Fibroblast of villous mesenchyme (primary cell): Measurements from ENCODE around the gene KCNK10. TPM values are rescaled to one million over a fixed set of nuclear protein-coding genes. Genes with fewer than 3 reads are reported as not detected.

Experiments
- DNase-seq: peaks from one replicate; pipeline ENCODE4 v3.0.0-alpha.2; 2010; ENCODE audit warnings: low read depth
- H3K4me3 ChIP-seq: 2 replicates; pipeline ENCODE4 v1.5.1; 2011; ENCODE audit warnings: low read depth, mild to moderate bottlenecking, low read length
- CTCF ChIP-seq: IDR thresholded peaks from 2 replicates; pipeline ENCODE4 v1.5.1; 2012; ENCODE audit warnings: low read depth, mild to moderate bottlenecking, low read length; ENCODE audit not compliant: insufficient read depth
- total RNA-seq: library from RNA; depleted of rRNA; stranded (reverse); fragments of >200 nt; gene quantifications from 2 replicates; pipeline ENCODE4 v1.2.3, GENCODE V29; 2012

Gene KCNK10
- total RNA-seq, 1 donor, result not detected

- no peak for TF ChIP-seq CTCF
- H3K4me3 ChIP-seq, result no peak overlapping the region
- DNase-seq, result no peak
Observed at GRCh38 chr14:88196116-88196890, 126.8 kb downstream of the KCNK10 start.

GRCh38 chr14:88195676-88196075 is 127.4 kb downstream of the KCNK10 start:
- no peak for TF ChIP-seq CTCF
- H3K4me3 ChIP-seq, result no peak overlapping the region
- DNase-seq, result no peak

GRCh38 chr14:88194531-88194930 is 128.5 kb downstream of the KCNK10 start:
- H3K4me3 ChIP-seq, result no peak overlapping the region
- TF ChIP-seq CTCF, result no peak
- no peak for DNase-seq

GRCh38 chr14:88191605-88192004 is 131.5 kb downstream of the KCNK10 start:
- no peak for TF ChIP-seq CTCF
- no peak for DNase-seq
- H3K4me3 ChIP-seq, result no peak overlapping the region

- H3K4me3 ChIP-seq, result peak overlapping the region; percentile 19
- TF ChIP-seq CTCF, result peak; percentile 73
- peak; percentile 91 for DNase-seq
Observed at GRCh38 chr14:88189417-88190191, 133.5 kb downstream of the KCNK10 start.

- peak overlapping the region; percentile 19 for H3K4me3 ChIP-seq
- TF ChIP-seq CTCF, result no peak
- no peak for DNase-seq
Observed at GRCh38 chr14:88188745-88189416, 134.2 kb downstream of the KCNK10 start.
